Activated CD8-positive, alpha-beta memory T cell treated with anti-CD3 and anti-CD28 coated beads for 24 hours (primary cell): ENCODE results near the gene KCNAB1.
"Not testable (repeated sequence)": the region's sequence is repeated elsewhere in the genome, so short reads cannot be mapped to it uniquely, and the experiment has no call there.

Source experiments
- DNase-seq: peaks from one replicate; pipeline ENCODE4 v3.0.0-alpha.2; 2020

Gene KCNAB1

GRCh38 chr3:156120528-156121251 is at the start of gene KCNAB1:
Gene KCNAB1, plus strand, starts transcription at chr3:156120578.
- DNase-seq, result no peak

- no peak for DNase-seq
Measured at GRCh38 chr3:156071031-156071430, 49.3 kb upstream of the KCNAB1 start.

GRCh38 chr3:156072950-156073657 is 47.3 kb upstream of the KCNAB1 start:
- not testable (repeated sequence) for DNase-seq

GRCh38 chr3:156090126-156090525 is 30.3 kb upstream of the KCNAB1 start:
- DNase-seq, result no peak

GRCh38 chr3:156093964-156094363 is 26.4 kb upstream of the KCNAB1 start:
- no peak for DNase-seq

GRCh38 chr3:156094391-156094790 is 26.0 kb upstream of the KCNAB1 start:
- no peak for DNase-seq

- DNase-seq, result not testable (repeated sequence)
Measured at GRCh38 chr3:156095652-156096051, 24.7 kb upstream of the KCNAB1 start.

- no peak for DNase-seq
Measured at GRCh38 chr3:156098437-156099035, 21.8 kb upstream of the KCNAB1 start.

- DNase-seq, result not testable (repeated sequence)
Measured at GRCh38 chr3:156099348-156099747, 21.0 kb upstream of the KCNAB1 start.

GRCh38 chr3:156099984-156100383 is 20.4 kb upstream of the KCNAB1 start:
- DNase-seq, result not testable (repeated sequence)

- no peak for DNase-seq
Measured at GRCh38 chr3:156102267-156102931, 18.0 kb upstream of the KCNAB1 start.

- DNase-seq, result no peak
Measured at GRCh38 chr3:156106721-156107373, 13.5 kb upstream of the KCNAB1 start.

- no peak for DNase-seq
Measured at GRCh38 chr3:156107504-156107903, 12.9 kb upstream of the KCNAB1 start.

GRCh38 chr3:156108616-156109015 is 11.8 kb upstream of the KCNAB1 start:
- DNase-seq, result no peak

GRCh38 chr3:156109989-156110388 is 10.4 kb upstream of the KCNAB1 start:
- no peak for DNase-seq

GRCh38 chr3:156126467-156126866 is 6.1 kb downstream of the KCNAB1 start:
- DNase-seq, result no peak

GRCh38 chr3:156131241-156131640 is 10.9 kb downstream of the KCNAB1 start:
- DNase-seq, result no peak

- DNase-seq, result no peak
Measured at GRCh38 chr3:156131799-156132198, 11.4 kb downstream of the KCNAB1 start.

- no peak for DNase-seq
Measured at GRCh38 chr3:156132313-156132712, 11.9 kb downstream of the KCNAB1 start.

GRCh38 chr3:156133076-156133475 is 12.7 kb downstream of the KCNAB1 start:
- DNase-seq, result no peak

GRCh38 chr3:156135921-156136638 is 15.7 kb downstream of the KCNAB1 start:
- no peak for DNase-seq

GRCh38 chr3:156137397-156137796 is 17.0 kb downstream of the KCNAB1 start:
- DNase-seq, result not testable (repeated sequence)
